SK-N-SH (cell line): ENCODE results near the gene TMEM255B.

Experiments used
- CHD2 ChIP-seq: fragments of 150-350 bp; IDR thresholded peaks from 2 replicates; pipeline ENCODE4 v1.6.1; 2018; ENCODE audit warnings: low read length; ENCODE audit not compliant: partially characterized antibody
- EP300 ChIP-seq, 2 experiments: IDR thresholded peaks; 2 replicates each; pipeline versions ENCODE4 v1.4.0 to v1.6.1; 2012; ENCODE audit warnings: borderline replicate concordance in 1 of 2, low read depth in 1 of 2, low read length in 1 of 2
- EZH2phosphoT487 ChIP-seq: fragments of 200-600 bp; sonication (generic); IDR thresholded peaks from 2 replicates; pipeline ENCODE4 v1.6.1; 2017; ENCODE audit warnings: low read depth, mixed run types, mild to moderate bottlenecking, antibody characterized with exemption, moderate library complexity, borderline replicate concordance
- FOXJ3 ChIP-seq: sonication (generic); formaldehyde crosslinking; IDR thresholded peaks from 2 replicates; pipeline ENCODE4 v1.5.1; 2020; ENCODE audit warnings: mild to moderate bottlenecking, missing genetic modification reagents
- POLR2AphosphoS5 ChIP-seq: IDR thresholded peaks from 2 replicates; pipeline ENCODE4 v1.6.1; 2012; ENCODE audit warnings: low read depth, low read length
- RAD21 ChIP-seq: IDR thresholded peaks from 2 replicates; pipeline ENCODE4 v1.6.1; 2012; ENCODE audit warnings: mild to moderate bottlenecking, low read length
- RCOR1 ChIP-seq: fragments of 150-350 bp; IDR thresholded peaks from 2 replicates; pipeline ENCODE4 v1.6.1; 2017; ENCODE audit warnings: antibody characterized with exemption, low read length
- RFX5 ChIP-seq: IDR thresholded peaks from 2 replicates; pipeline ENCODE4 v1.6.1; 2012; ENCODE audit warnings: mild to moderate bottlenecking, improper control_type of control experiment, low read length
- SIN3A ChIP-seq: IDR thresholded peaks from 2 replicates; pipeline ENCODE4 v1.6.1; 2012; ENCODE audit warnings: low read depth, mild to moderate bottlenecking, low read length, moderate library complexity, borderline replicate concordance
- TAF1 ChIP-seq: IDR thresholded peaks from 2 replicates; pipeline ENCODE4 v1.6.1; 2012; ENCODE audit warnings: low read depth, mild to moderate bottlenecking, low read length, moderate library complexity, borderline replicate concordance
- TCF12 ChIP-seq: IDR thresholded peaks from 2 replicates; pipeline ENCODE4 v1.4.0; 2012
- TF ChIP-seq, protein P1 (sequence below): fragments of 200-600 bp; sonication (generic); IDR thresholded peaks from 2 replicates; pipeline ENCODE4 v1.6.1; 2017; ENCODE audit warnings: antibody characterized with exemption, mild to moderate bottlenecking, moderate library complexity
- TF ChIP-seq, protein P2 (sequence below): fragments of 150-350 bp; IDR thresholded peaks from 2 replicates; pipeline ENCODE4 v1.6.1; 2017; ENCODE audit warnings: antibody characterized with exemption, low read length, low read depth, borderline replicate concordance
- TF ChIP-seq, protein P3 (sequence below): IDR thresholded peaks from 2 replicates; pipeline ENCODE4 v1.4.0; 2012; ENCODE audit warnings: low read depth

DNA sequence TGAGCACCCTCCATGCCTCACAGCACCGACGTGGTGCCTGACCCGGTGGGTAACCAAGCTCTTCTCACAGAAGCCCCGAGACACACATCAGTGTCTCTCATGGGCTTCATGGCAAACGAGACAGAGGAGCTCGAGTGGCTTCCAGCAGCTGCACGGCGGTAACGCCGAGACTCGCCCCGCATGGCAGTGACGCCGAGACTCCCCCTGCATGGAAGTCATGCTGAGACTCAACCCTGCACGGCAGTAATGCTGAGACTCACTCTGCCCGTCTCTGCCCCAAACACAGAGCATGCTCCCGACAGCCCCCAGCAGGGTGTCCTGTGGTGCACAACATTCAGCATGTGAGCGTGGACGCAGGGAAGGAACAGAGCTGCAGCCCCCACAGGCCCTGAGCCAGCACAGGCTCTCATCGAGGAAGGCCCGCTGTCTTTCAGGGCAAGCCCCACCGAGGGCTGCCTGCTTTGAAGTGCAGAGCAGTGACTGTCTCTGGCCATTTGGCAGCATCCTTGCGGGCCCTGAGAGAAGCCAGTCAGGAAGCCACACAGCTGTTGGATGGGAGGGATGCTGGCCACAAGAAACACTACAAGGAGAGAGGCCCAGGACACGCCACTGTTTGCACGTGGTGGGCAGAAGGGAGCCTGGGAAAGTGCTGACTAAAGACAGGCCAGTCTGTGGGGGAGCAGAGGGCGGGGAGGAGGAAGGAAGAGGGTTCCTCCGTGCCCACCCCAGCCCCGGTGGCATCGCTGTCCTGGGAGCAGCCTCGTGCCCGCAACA is 95.4 kb downstream of the TMEM255B start:
- TF ChIP-seq FOXJ3 (CRISPR knock-in tag) = no peak
- no peak for TF ChIP-seq RAD21
- TF ChIP-seq, protein P1, sequence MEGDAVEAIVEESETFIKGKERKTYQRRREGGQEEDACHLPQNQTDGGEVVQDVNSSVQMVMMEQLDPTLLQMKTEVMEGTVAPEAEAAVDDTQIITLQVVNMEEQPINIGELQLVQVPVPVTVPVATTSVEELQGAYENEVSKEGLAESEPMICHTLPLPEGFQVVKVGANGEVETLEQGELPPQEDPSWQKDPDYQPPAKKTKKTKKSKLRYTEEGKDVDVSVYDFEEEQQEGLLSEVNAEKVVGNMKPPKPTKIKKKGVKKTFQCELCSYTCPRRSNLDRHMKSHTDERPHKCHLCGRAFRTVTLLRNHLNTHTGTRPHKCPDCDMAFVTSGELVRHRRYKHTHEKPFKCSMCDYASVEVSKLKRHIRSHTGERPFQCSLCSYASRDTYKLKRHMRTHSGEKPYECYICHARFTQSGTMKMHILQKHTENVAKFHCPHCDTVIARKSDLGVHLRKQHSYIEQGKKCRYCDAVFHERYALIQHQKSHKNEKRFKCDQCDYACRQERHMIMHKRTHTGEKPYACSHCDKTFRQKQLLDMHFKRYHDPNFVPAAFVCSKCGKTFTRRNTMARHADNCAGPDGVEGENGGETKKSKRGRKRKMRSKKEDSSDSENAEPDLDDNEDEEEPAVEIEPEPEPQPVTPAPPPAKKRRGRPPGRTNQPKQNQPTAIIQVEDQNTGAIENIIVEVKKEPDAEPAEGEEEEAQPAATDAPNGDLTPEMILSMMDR = no peak
- no peak for TF ChIP-seq TCF12
- no peak for TF ChIP-seq RCOR1
- TF ChIP-seq, protein P2, sequence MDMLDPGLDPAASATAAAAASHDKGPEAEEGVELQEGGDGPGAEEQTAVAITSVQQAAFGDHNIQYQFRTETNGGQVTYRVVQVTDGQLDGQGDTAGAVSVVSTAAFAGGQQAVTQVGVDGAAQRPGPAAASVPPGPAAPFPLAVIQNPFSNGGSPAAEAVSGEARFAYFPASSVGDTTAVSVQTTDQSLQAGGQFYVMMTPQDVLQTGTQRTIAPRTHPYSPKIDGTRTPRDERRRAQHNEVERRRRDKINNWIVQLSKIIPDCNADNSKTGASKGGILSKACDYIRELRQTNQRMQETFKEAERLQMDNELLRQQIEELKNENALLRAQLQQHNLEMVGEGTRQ = no peak
- no peak for TF ChIP-seq POLR2AphosphoS5
- no peak for TF ChIP-seq EP300 (IDR thresholded peaks at IDR 0.05; ENCODE audit: borderline replicate concordance in 1 of 2, low read depth in 1 of 2, low read length in 1 of 2)
- no peak for TF ChIP-seq EZH2phosphoT487
- TF ChIP-seq SIN3A = no peak
- TF ChIP-seq TAF1 = no peak
- TF ChIP-seq RFX5 = no peak
- TF ChIP-seq CHD2 = no peak
- TF ChIP-seq, protein P3, sequence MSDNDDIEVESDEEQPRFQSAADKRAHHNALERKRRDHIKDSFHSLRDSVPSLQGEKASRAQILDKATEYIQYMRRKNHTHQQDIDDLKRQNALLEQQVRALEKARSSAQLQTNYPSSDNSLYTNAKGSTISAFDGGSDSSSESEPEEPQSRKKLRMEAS = no peak
